Brain microvascular endothelial cell (primary cell): Measurements from ENCODE around the gene HSPB6.

Experiments
- DNase-seq: peaks from one replicate; pipeline ENCODE4 v3.0.0-alpha.2; 2020
- H3K27ac ChIP-seq: fragments of 250-450 bp; sonication (Bioruptor Pico); 2 replicates; pipeline ENCODE4 v1.5.1; 2020; ENCODE audit warnings: mild to moderate bottlenecking, moderate library complexity
- H3K27me3 ChIP-seq: fragments of 250-450 bp; sonication (Bioruptor Pico); replicated peaks from 2 replicates; pipeline ENCODE4 v1.5.1; 2020; ENCODE audit warnings: mild to moderate bottlenecking
- H3K36me3 ChIP-seq: fragments of 250-450 bp; sonication (Bioruptor Pico); replicated peaks from 2 replicates; pipeline ENCODE4 v1.5.1; 2020; ENCODE audit warnings: mild to moderate bottlenecking
- H3K4me3 ChIP-seq: 2 replicates; pipeline ENCODE4 v1.5.1; 2011; ENCODE audit warnings: low read depth, mild to moderate bottlenecking, control low read depth, low read length, moderate library complexity
- in situ Hi-C: cut with HindIII; loops from 2 replicates; pipeline ENCODE4 v1.10.0; 2017; ENCODE audit warnings: low sequenced_read_pairs, low pct_ligation_motif_present
- TF ChIP-seq, protein P1 (sequence below): IDR thresholded peaks from 2 replicates; pipeline ENCODE4 v1.5.1; 2011; ENCODE audit warnings: low read depth, mild to moderate bottlenecking, moderate library complexity, low read length, control low read depth, inconsistent platforms; ENCODE audit errors: missing control alignments

The HSPB6 gene

DNA sequence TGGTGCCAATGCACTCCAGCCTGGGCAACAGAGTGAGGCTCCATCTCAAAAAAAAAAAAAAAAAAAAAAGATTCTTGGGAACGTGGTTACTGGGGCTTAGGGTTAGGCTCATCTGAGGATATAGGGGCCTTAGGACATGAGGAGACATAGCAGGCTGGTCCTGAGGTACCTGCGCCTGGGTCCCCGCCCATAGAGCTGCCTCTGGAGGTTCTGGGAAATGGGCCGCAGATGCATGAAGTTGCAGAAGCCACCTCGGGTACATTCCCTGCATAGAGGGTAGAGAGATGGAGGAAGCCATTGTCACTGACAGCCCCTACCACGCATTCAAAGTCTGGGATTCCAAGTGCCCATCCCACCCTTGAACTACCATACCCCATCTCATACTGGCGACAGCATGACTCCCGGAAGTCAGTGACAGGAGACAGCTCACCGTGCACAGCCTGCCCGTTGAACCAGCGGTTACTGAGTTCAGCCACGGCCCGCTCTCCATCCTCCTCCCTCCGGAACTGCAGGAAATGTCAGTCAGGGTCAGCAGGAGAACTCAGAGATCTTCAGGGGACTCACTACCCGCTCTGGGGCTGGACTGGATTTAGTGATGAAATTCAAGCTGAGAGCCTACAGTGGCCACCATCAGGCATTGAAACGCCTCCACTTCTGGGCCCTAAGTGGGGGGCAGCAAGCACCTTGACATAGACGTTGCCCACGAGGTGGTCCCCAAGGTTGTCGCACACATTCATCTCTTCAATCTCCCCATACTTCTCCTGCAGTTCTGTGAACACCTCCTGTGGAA lies 13.0 kb downstream of the HSPB6 start:
- no peak overlapping the region for H3K27ac ChIP-seq
- H3K4me3 ChIP-seq, result no peak overlapping the region
- H3K27me3 ChIP-seq, result no peaks in the 10 kb centered on the region
- no peak for DNase-seq
- no peaks in the 10 kb centered on the region for H3K36me3 ChIP-seq
- in situ Hi-C loops, result no loop called here
- TF ChIP-seq, protein P1, sequence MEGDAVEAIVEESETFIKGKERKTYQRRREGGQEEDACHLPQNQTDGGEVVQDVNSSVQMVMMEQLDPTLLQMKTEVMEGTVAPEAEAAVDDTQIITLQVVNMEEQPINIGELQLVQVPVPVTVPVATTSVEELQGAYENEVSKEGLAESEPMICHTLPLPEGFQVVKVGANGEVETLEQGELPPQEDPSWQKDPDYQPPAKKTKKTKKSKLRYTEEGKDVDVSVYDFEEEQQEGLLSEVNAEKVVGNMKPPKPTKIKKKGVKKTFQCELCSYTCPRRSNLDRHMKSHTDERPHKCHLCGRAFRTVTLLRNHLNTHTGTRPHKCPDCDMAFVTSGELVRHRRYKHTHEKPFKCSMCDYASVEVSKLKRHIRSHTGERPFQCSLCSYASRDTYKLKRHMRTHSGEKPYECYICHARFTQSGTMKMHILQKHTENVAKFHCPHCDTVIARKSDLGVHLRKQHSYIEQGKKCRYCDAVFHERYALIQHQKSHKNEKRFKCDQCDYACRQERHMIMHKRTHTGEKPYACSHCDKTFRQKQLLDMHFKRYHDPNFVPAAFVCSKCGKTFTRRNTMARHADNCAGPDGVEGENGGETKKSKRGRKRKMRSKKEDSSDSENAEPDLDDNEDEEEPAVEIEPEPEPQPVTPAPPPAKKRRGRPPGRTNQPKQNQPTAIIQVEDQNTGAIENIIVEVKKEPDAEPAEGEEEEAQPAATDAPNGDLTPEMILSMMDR, result no peak

DNA sequence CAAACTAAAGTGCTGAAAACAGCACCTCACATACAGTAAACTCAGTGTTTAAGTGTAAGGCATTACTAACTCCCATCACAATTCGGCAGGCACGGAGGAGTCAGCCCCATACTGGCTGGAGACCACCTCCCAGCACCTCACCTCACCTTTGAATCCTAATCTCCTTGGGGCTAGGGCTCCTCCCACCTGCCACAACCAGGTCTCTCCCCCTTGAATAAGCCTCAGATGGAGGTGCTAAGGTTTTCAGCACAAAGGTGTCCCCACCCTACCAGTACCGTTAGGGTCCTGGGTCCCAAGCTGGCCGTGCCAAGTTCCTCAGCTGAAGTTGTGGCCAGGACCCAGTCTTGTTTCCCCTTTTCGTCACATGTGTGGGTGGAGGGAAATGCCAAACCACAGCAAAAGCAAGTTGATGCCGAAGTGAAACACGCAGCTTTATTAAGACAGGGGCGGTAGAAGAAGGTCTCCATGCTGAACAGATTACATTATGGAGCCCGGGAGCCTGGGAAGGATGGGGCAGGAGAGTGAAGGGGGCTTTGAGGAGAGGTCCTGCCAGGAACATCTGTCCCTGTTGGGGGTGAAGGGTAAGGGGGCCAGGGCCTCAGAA lies 14.6 kb downstream of the HSPB6 start, which contains the start of gene IGFLR1:
Gene IGFLR1, minus strand, starts transcription at position 332 of the 604 bp plus-strand sequence. CDS start 1,272 bp downstream, outside the sequence.
- TF ChIP-seq, protein P1, result no peak
- H3K27ac ChIP-seq, result no peak within 1 kb of the TSS
- DNase-seq, result no peak
- no peaks in the 10 kb centered on the region for H3K27me3 ChIP-seq
- H3K4me3 ChIP-seq, result no peak within 1 kb of the TSS
- H3K36me3 ChIP-seq, result peaks cover 14% of the 10 kb centered on the region
- in situ Hi-C loops, result no loop called here

DNA sequence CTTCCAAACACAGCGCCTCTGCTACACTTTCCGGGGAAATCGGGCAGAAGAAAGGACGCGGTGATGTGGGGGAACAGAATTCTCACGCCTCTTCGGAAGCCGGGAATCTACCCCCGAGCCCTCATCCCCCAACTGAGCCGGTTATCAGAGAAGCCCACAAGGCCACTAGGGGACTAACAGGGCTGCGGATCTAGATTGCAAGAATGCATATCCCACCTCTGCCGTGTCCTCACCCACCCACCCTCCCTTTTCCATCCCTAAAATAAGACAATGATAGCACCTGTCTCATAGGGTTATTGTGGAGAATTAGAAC lies 15.7 kb downstream of the HSPB6 start:
- DNase-seq, result no peak
- no peaks in the 10 kb centered on the region for H3K27me3 ChIP-seq
- peak overlapping the region; percentile 68 for H3K4me3 ChIP-seq
- TF ChIP-seq, protein P1, result no peak
- peak overlapping the region; percentile 48 for H3K27ac ChIP-seq
- peaks cover 19% of the 10 kb centered on the region for H3K36me3 ChIP-seq
- in situ Hi-C loops, result no loop called here

DNA sequence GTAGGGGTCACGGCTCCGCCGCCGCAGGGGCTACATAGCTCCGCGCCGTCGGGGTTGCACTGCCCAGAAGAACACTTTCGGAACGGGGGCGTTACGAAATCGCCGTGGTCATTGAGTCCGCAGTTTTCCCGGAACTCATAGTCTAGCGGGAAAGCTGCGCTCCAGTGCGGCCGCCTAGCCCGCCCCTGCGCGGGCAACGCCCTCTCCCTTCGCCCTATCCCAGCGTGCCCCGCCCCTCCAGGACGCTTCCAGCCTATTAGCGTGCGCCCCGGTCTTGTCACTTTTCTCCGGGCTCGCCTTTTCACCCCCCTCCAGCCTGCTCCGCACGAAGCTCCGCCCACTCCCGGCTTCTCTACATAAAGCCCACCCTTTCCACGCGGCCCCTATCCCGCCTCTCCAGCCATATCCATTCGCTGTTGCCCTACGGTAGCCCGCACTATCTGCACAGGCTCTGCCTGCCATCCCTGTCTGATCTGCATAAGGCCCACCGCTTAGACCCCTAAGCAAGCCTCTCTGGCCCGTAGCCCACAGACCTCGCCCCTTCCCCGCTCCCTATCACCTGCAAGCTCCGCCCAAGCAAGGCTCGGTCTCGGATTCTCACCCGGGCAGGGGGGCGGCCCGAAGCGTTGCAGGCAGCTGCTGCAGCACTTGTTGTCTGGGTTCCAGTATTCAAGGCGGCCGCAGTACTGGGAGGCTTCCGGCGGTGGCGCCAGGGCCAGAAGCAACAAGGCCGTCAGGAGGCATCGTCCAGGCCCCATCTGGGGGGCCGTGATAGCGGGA lies 16.2 kb downstream of the HSPB6 start:
- TF ChIP-seq, protein P1, result peak; percentile 41
- in situ Hi-C loops, result no loop called here
- no peaks in the 10 kb centered on the region for H3K27me3 ChIP-seq
- H3K4me3 ChIP-seq, result peak overlapping the region; percentile 68
- H3K27ac ChIP-seq, result peak overlapping the region; percentile 48
- peak; percentile 97 for DNase-seq
- H3K36me3 ChIP-seq, result peaks cover 19% of the 10 kb centered on the region

DNA sequence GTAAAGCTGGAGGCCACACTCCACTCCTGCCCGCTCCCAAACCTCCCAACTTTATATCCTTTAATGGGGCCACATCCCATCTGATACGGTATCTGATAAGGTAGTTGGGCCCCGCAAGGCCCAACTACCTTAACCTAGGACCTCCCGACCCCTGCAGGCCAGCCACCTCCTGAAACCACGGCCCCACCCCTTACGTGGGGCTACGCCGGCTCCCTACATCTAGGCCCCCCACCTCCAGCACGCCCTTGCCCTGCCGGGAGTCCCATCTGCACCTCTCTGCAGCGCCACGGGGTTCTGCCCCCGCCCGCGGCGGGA lies 16.8 kb downstream of the HSPB6 start:
- Histone ChIP-seq H3K27ac (no peak overlapping the region), H3K4me3 (peak overlapping the region; percentile 68), H3K27me3 (no peaks in the 10 kb centered on the region), H3K36me3 (peaks cover 20% of the 10 kb centered on the region)
- TF ChIP-seq, protein P1, result no peak
- in situ Hi-C loops, result no loop called here
- DNase-seq, result no peak
